HG03565 (cell line): ENCODE measurements around the gene FADS3.

Source experiments
- ATAC-seq: cut with Tn5 transposase; IDR thresholded peaks from one replicate; pipeline ENCODE4 v1.9.1; 2021; ENCODE audit warnings: mild to moderate bottlenecking, moderate library complexity; ENCODE audit not compliant: unreplicated experiment

Gene FADS3

GRCh38 chr11:61839742-61840141 lies 51.6 kb downstream of the FADS3 start:
- no peak for ATAC-seq

- no peak for ATAC-seq
Observed at GRCh38 chr11:61838921-61839320, 52.4 kb downstream of the FADS3 start.

GRCh38 chr11:61838501-61838900 lies 52.8 kb downstream of the FADS3 start:
- ATAC-seq = no peak

DNA sequence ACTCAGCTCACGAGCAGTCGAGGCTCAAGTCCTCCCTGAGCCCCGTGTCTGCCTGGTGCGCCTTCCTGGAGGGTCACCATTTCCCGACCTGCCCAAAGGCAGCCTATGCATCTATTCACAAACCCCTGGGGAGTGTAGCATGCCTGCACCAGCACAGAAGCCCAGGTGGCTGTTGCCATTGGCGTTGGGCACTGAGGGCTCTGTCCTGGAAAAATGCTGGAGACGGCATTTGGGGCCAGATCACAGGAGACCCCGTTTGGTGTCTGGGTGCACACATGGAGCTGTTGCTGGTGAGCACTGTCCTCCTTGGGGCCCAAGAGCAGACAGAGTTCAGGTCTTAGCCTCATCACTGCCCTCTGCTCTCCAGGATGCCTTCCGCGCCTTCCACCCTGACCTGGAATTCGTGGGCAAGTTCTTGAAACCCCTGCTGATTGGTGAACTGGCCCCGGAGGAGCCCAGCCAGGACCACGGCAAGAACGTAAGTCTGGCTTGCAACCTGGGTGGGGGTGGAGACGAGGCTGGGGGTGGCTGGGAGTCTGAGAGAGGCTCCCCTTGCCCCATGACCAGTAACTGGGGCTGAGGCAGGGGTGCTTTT lies 53.8 kb downstream of the FADS3 start:
- no peak for ATAC-seq

- no peak for ATAC-seq
Observed at GRCh38 chr11:61836193-61836592, 55.2 kb downstream of the FADS3 start.

GRCh38 chr11:61834278-61835048 lies 56.9 kb downstream of the FADS3 start:
- peak; percentile 79 for ATAC-seq

GRCh38 chr11:61833926-61834277 lies 57.4 kb downstream of the FADS3 start:
- ATAC-seq = no peak

- ATAC-seq = no peak
Observed at GRCh38 chr11:61833471-61833870, 57.9 kb downstream of the FADS3 start.

DNA sequence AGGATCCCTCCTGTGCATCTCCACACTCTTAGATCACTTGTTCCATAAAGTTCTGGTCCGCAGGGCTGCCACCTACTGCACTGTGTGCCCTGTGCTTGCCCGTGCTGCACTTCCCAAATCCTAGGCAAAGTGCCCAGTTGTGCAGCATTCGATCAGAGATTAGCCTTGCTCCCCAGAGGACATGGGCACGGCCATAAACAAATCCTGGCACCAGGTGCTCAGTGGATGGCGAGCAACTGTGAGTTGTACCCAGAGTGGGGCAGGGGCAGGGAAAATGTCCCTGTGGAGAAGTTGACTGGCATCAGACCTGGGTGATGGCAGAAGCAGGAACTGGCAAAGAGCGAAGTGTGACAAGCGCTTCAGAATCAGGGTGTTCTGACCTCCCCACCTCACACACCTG lies 58.6 kb downstream of the FADS3 start:
- ATAC-seq = no peak

DNA sequence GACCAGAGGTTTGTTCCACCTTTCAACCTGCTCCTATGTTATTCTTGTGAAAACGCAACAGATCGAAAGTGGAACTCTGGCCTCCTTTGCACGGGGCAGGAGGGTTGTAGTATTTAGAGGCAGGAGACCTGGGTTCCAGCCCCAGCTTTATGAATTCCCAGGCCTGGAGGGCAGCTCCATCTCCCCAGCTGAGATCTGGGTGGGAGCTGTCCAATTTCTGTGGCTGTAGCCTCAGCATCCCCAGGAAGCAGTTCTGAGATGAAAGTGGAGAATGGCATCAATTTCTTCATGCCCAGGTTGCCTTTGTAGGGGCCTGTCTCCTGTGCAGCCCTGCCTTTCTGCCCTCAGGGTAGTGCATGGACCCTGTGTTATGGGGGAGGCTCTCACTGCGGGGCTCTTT lies 59.1 kb downstream of the FADS3 start:
- no peak for ATAC-seq

DNA sequence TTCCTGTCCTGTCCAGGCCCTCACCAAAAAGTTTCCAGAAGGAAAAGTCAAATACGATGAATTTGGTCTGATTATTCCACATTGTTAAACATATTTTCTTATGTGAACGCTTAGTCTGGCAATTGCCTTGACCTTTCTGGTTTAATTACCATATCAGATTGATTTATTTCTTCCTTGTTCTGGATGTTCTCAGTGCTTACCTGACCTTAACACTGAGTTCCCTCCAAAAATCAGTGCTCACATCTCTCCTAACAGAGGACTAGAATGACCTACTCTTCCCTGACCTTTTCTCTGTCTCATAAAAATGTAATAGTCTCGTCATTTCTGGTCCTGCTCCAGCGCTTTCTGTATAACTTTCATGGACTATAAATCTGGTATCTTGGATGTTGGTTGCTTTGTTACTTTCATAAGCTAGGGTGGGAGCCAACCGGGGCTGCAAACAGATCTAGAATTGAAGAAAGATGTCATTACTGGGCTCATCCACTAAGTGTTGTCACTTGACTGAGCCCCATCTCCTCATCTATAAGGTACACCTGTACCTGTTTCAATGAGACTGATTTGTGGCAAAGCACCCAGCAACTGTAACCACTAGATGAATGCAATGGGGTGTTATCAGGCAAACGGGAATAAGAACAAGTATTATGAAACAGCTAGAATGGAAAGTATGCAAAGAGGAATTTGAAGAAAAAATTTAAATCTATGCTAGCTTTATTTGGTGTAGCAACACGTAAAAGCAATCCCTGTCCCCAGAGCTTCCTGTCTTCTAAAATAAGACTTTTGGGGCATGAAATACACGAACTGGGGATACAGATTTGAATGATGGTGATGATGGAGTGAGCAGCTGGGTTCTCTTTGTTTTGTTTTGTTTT lies 60.9 kb downstream of the FADS3 start:
- no peak for ATAC-seq

GRCh38 chr11:61829806-61830205 lies 61.5 kb downstream of the FADS3 start:
- ATAC-seq = no peak

DNA sequence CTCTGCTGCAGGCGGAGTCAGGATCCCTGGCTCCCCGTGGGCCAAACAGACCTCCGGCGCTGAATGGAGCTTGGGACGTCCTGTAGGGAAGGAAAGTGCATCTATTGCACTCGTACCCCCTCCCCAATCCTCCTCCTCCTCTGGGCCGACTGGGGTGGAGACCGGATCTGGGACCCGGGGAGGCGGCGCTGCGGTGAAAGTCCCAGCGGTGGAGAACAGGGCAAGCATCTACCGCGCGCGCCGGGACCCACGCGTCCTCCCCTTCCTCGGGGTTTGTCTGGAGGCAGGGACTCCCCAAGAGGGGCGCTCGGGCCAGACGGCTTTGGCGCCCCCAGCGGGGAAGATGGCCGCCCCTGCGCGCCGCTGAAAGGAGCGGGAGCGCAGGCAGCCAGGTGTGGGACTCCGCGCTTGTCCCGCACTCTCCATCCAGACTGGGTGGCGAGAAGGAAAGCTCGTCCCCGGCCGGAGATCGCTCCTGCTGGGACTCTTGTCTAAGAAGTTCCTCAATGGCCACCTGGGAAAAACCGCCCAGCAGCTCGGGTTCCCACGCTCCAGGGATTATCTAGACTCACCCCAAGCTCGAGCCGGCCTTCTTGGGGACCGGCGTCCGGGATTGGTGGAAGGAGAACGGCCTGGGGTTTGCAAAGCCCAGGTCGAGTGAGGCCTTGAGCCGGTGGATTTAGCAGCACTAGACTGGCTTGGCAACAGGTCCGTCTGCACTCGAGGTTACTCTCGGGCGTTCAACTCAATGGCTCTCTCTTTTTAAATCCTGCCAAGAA lies 62.5 kb downstream of the FADS3 start:
- no peak for ATAC-seq

DNA sequence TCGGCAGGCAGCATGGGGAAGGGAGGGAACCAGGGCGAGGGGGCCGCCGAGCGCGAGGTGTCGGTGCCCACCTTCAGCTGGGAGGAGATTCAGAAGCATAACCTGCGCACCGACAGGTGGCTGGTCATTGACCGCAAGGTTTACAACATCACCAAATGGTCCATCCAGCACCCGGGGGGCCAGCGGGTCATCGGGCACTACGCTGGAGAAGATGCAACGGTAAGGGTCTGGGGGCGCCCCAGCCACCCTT lies 63.0 kb downstream of the FADS3 start:
- no peak for ATAC-seq

DNA sequence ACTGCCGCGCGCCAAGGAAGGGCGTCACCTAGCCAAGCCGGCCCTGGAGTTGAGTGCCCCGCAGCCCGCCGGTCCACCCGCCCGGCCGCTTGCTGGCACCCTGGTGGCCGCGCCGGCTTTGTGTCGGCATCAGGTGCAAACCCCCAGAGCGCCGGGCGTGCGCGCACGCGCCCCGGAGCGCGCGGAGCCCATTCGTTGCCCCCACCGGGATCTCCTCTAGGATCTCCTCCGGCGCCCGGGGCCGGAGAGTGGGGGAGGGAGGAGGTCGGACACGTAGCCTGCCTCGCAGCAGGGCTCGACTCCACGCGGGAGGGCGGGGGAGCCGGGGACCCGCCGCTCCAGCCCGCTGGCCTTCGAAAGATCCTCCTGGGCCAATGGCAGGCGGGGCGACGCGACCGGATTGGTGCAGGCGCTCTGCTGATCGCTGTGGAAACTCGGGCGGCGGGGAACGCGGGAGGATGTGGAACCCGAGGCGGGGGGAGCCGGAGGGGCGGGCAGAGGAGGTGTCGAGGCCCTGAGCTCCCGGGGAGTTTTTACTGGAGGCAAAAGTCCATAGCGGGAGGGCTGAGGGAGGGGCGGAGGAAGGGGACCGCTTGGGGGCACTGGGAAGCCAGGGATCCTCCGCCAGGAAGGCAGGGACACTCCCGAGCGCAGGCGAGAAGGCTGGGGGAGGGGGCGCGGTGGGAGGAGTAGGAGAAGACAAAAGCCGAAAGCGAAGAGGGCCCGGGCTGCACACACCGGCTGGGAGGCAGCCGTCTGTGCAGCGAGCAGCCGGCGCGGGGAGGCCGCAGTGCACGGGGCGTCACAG lies 63.6 kb downstream of the FADS3 start, which contains the start of gene FADS2:
FADS2 (plus strand) TSS at position 730 of the 808 bp plus-strand sequence. CDS start 91 bp downstream, outside the sequence.
- peak; percentile 49 for ATAC-seq

- no peak for ATAC-seq
Observed at GRCh38 chr11:61826930-61827570, 64.3 kb downstream of the FADS3 start.
